HepG2 (cell line): ENCODE data around the gene MCRIP2. TPM values are rescaled to one million over a fixed set of nuclear protein-coding genes. Genes with fewer than 3 reads are reported as not detected.

Experiments used
- ATAC-seq: fragments of 200-7000 bp; cut with Tn5 transposase; 3 replicates; pipeline ENCODE4 v1.9.1; 2020; ENCODE audit warnings: mild to moderate bottlenecking, moderate library complexity
- BruUV-seq: library from RNA; stranded (reverse); fragments of 400-500 nt; replicated peaks from 2 replicates; lab custom pipeline; 2021; lab: Mats Ljungman, UMichigan
- CTCF ChIA-PET: fragments of 300-600 bp; formaldehyde crosslinking; extraction: SDS; loops from one replicate; lab custom pipeline; 2021; ENCODE audit warnings: low total read pairs, inconsistent platforms, low intra/inter-chr PET ratio; lab: Yijun Ruan, JAX
- POLR2A ChIA-PET: fragments of 350-600 bp; sonication (Branson Sonifier 250); formaldehyde crosslinking; loops from one replicate; lab custom pipeline; 2020; ENCODE audit warnings: antibody characterized with exemption, inconsistent platforms; lab: Yijun Ruan, JAX
- DNase-seq: peaks from one replicate; pipeline ENCODE4 v3.0.0-alpha.2; 2015; ENCODE audit warnings: low spot score
- FAIRE-seq: peaks from 3 replicates; lab custom pipeline; 2011; peaks lifted over from hg19 to GRCh38; lab: Jason Lieb, UNC
- H2AFZ ChIP-seq: one replicate; pipeline ENCODE4 v1.6.1; 2011; ENCODE audit warnings: low read length, inconsistent platforms
- H3K27ac ChIP-seq: fragments of 300-600 bp; 3 replicates; pipeline ENCODE4 v1.8.0; 2011; ENCODE audit warnings: mixed run types, mild to moderate bottlenecking, mixed read lengths, low read length, inconsistent platforms; ENCODE audit not compliant: insufficient read depth; ENCODE audit errors: extremely low read length
- H3K27me3 ChIP-seq, 2 experiments: fragments of 200-600 bp in 1 of 2; 2 replicates in 1 of 2; 3 replicates in 1 of 2; pipeline versions ENCODE4 v1.6.0 to v1.8.0; 2011; ENCODE audit warnings: low read length in 2 of 2, mild to moderate bottlenecking in 2 of 2, moderate library complexity in 2 of 2, inconsistent platforms in 1 of 2; ENCODE audit not compliant: insufficient read depth in 2 of 2, control insufficient read depth in 1 of 2
- H3K36me3 ChIP-seq, 2 experiments: fragments of 200-600 bp in 1 of 2; replicated peaks in 1 of 2; 2 replicates in 1 of 2; 3 replicates in 1 of 2; pipeline versions ENCODE4 v1.5.1 to v1.8.0; 2011; ENCODE audit warnings: low read length in 2 of 2, inconsistent platforms in 1 of 2; ENCODE audit not compliant: insufficient read depth in 2 of 2, control insufficient read depth in 1 of 2
- H3K4me1 ChIP-seq: 2 replicates; pipeline ENCODE4 v1.5.1; 2012; ENCODE audit warnings: low read length, inconsistent platforms; ENCODE audit not compliant: insufficient read depth
- H3K4me2 ChIP-seq: 2 replicates; pipeline ENCODE4 v1.6.0; 2011; ENCODE audit warnings: low read depth, low read length, inconsistent platforms
- H3K4me3 ChIP-seq, 3 experiments: fragments of 200-600 bp in 1 of 3; sonication (generic), shearing (Covaris generic) in 1 of 3; replicated peaks in 1 of 3; 2 replicates each; pipeline ENCODE4 v1.5.1; 2011 to 2016; ENCODE audit warnings: low read length in 3 of 3, inconsistent platforms in 2 of 3, low read depth in 2 of 3, mild to moderate bottlenecking in 2 of 3, control low read depth in 1 of 3, mixed read lengths in 1 of 3; ENCODE audit not compliant: insufficient read depth in 1 of 3
- H3K79me2 ChIP-seq: one replicate; pipeline ENCODE4 v1.6.1; 2011; ENCODE audit warnings: low read length, inconsistent platforms; ENCODE audit not compliant: insufficient read depth
- H3K9ac ChIP-seq: 2 replicates; pipeline ENCODE4 v1.6.0; 2011; ENCODE audit warnings: mild to moderate bottlenecking, low read depth, low read length, inconsistent platforms; ENCODE audit not compliant: insufficient read depth
- H3K9me3 ChIP-seq: 2 replicates; pipeline ENCODE4 v1.5.1; 2012; ENCODE audit warnings: mild to moderate bottlenecking, low read length
- H4K20me1 ChIP-seq: 2 replicates; pipeline ENCODE4 v1.6.0; 2011; ENCODE audit warnings: inconsistent platforms, mild to moderate bottlenecking, low read length, moderate library complexity; ENCODE audit not compliant: insufficient read depth
- MAF1 ChIP-seq: sonication (generic); formaldehyde crosslinking; IDR thresholded peaks from 2 replicates; pipeline ENCODE4 v1.5.0; 2020; ENCODE audit warnings: missing genetic modification reagents, borderline replicate concordance
- NCOA1 ChIP-seq: sonication (generic); formaldehyde crosslinking; IDR thresholded peaks from 2 replicates; pipeline ENCODE4 v1.9.0; 2021; ENCODE audit warnings: missing genetic modification reagents
- SMAD9 ChIP-seq: sonication (generic); formaldehyde crosslinking; IDR thresholded peaks from 2 replicates; pipeline ENCODE4 v1.5.1; 2020; ENCODE audit warnings: mild to moderate bottlenecking, missing genetic modification reagents
- ZNF589 ChIP-seq: sonication (generic); formaldehyde crosslinking; conservative IDR thresholded peaks from 2 replicates; pipeline ENCODE4 v1.8.0; 2022; ENCODE audit warnings: mild to moderate bottlenecking, moderate library complexity, missing genetic modification reagents
- ZNF841 ChIP-seq: sonication (generic); formaldehyde crosslinking; IDR thresholded peaks from 2 replicates; pipeline ENCODE4 v1.8.1; 2023; ENCODE audit warnings: missing genetic modification reagents, borderline replicate concordance
- ZSCAN25 ChIP-seq: sonication (generic); formaldehyde crosslinking; IDR thresholded peaks from 2 replicates; pipeline ENCODE4 v1.8.0; 2022; ENCODE audit warnings: mild to moderate bottlenecking, missing genetic modification reagents
- WGBS: methylation state at CpG from one replicate; pipeline ENCODE4 v1.1.6; 2017; ENCODE audit warnings: low lambda C conversion rate; 5-methylcytosine and 5-hydroxymethylcytosine counted together
- in situ Hi-C: cut with HindIII; loops from 2 replicates; pipeline ENCODE4 v1.10.0; 2017; ENCODE audit warnings: low pct_unique_long_range_greater_than_20kb; ENCODE audit not compliant: extremely low pct_ligation_motif_present
- intact Hi-C: fragments of 100-400 bp; cut with micrococcal nuclease; formaldehyde crosslinking; loops from one replicate; pipeline ENCODE4 v1.10.0; 2022; ENCODE audit not compliant: unreplicated experiment
- polyA plus RNA-seq, 8 experiments: library from polyadenylated mRNA; depleted of rRNA in 3 of 8; stranded (reverse) in 7 of 8; unstranded in 1 of 8; fragments of >200 nt; fragmentation: Illumina TruSeq in 4 of 8; extraction: Trizol in 4 of 8; gene quantifications; 2 replicates each; pipeline versions ENCODE4 v1.2.1 to v1.2.3, GENCODE V29; 2011 to 2016; ENCODE audit warnings: low read depth in 4 of 8, missing spikeins in 1 of 8, mixed read lengths in 1 of 8; ENCODE audit not compliant: insufficient read depth in 1 of 8
- total RNA-seq, 5 experiments: library from RNA; depleted of rRNA; stranded (reverse); fragments of >200 nt; fragmentation: Illumina TruSeq; extraction: Trizol; gene quantifications; 2 replicates each; pipeline ENCODE4 v1.2.3, GENCODE V29; 2016; ENCODE audit warnings: low read depth in 1 of 5
- TF ChIP-seq, protein P1 (sequence below): sonication (generic); formaldehyde crosslinking; IDR thresholded peaks from 2 replicates; pipeline ENCODE4 v1.8.0; 2022; ENCODE audit warnings: missing genetic modification reagents, mild to moderate bottlenecking, moderate library complexity, borderline replicate concordance
- TF ChIP-seq, protein P2 (sequence below): sonication (generic); formaldehyde crosslinking; conservative IDR thresholded peaks from 2 replicates; pipeline ENCODE4 v1.4.0; 2020; ENCODE audit warnings: missing genetic modification reagents
- TF ChIP-seq, protein P3 (sequence below): sonication (generic); formaldehyde crosslinking; conservative IDR thresholded peaks from 2 replicates; pipeline ENCODE4 v1.4.0; 2020; ENCODE audit warnings: missing genetic modification reagents
- TF ChIP-seq, protein P4 (sequence below): IDR thresholded peaks from 2 replicates; pipeline ENCODE4 v1.6.1; 2016; ENCODE audit warnings: low read depth, control low read depth
- TF ChIP-seq, protein P5 (sequence below): IDR thresholded peaks from 2 replicates; pipeline ENCODE4 v1.6.1; 2018; ENCODE audit warnings: missing genetic modification reagents
- TF ChIP-seq, protein P6 (sequence below): sonication (generic); formaldehyde crosslinking; IDR thresholded peaks from 2 replicates; pipeline ENCODE4 v1.4.0; 2020; ENCODE audit warnings: missing genetic modification reagents

The MCRIP2 gene
- total and polyA plus RNA-seq, 2 of the 13 experiments (the other 11 are each of a cell fraction or from before 2014, with no cell fraction given), result 39.6 to 76.7 TPM

DNA sequence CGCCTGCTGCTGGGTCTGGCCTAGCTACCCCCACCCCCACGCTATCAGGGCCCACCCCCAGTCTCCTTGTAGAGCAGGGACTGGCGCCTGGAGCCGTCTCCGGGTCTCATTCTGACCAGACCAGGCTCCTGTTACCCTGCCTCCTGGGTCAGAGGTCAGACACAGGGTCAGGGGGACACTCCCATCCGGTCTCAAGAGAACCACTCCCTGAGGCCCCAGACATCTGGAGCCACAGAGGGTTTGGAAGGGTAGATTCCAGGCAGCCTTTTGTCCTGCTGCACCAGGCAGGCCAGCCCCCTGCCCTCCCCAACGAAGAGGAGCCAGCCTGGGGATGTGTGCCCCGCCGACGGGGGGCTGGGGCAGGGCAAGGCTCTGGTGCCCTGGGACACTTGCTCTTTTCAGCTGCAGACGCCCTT is 11.8 kb upstream of the MCRIP2 start (continued):
- TF ChIP-seq, protein P1, sequence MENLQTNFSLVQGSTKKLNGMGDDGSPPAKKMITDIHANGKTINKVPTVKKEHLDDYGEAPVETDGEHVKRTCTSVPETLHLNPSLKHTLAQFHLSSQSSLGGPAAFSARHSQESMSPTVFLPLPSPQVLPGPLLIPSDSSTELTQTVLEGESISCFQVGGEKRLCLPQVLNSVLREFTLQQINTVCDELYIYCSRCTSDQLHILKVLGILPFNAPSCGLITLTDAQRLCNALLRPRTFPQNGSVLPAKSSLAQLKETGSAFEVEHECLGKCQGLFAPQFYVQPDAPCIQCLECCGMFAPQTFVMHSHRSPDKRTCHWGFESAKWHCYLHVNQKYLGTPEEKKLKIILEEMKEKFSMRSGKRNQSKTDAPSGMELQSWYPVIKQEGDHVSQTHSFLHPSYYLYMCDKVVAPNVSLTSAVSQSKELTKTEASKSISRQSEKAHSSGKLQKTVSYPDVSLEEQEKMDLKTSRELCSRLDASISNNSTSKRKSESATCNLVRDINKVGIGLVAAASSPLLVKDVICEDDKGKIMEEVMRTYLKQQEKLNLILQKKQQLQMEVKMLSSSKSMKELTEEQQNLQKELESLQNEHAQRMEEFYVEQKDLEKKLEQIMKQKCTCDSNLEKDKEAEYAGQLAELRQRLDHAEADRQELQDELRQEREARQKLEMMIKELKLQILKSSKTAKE (CRISPR knock-in tag), result 0 out of 2 replicates have a peak, but pooled peaks have one; percentile 68
- no peak; the same call in 1 of the 2 replicates for TF ChIP-seq ZNF841 (CRISPR knock-in tag)

DNA sequence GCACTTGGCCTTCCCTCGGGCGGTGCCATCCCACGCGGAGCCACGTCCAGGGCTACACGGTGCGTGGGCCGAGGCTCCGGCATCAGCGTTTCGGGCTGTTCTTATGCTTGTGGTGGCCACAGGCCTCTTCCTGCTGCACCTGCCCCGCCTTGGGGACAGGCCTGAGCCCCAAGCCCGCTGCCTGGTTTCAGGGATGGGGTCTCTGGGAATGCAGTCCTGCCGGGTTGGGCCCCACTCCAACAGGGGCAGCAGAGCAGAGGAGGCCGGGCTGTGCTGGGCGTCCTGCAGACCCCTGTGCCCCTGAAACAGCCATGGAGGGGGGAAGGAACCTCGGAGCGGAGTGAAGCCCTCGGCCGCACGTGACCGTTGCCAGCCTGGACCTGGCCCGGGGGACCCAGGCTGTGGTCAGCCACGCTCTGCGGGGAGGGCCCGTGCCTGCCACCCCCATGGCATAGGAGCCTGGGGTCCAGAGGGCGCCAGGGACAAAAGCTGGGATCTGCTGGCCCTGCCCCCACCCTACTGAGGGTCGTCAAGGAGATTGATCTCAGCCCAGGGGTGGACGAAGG is 11.3 kb upstream of the MCRIP2 start:
- no peaks in the 10 kb centered on the region for H3K9me3 ChIP-seq
- in situ Hi-C loops (no loop called here), intact Hi-C loops (no loop called here)
- no peaks in the 10 kb centered on the region for H3K27me3 ChIP-seq
- ChIA-PET POLR2A (interaction anchor here (1.0 to 1.5 kb wide), 2 partner anchors 18 to 42 kb away, joined by 3 to 5 read pairs; no protein-coding TSS in a partner anchor), CTCF (no interaction called here)
- no peaks in the 10 kb centered on the region for H4K20me1 ChIP-seq
- H3K4me2 ChIP-seq, result peak overlapping the region; percentile 95
- H3K9ac ChIP-seq, result peak overlapping the region; percentile 67
- H3K4me3 ChIP-seq, result peak overlapping the region; percentile 58 to 74 (median 63)
- peak overlapping the region; percentile 71 for H3K27ac ChIP-seq
- DNase-seq (no peak), FAIRE-seq (no peak), ATAC-seq (peak; percentile 38)
- H3K36me3 ChIP-seq, result peaks cover 4% of the 10 kb centered on the region in 2 experiments; a peak in 2 of 5 replicates
- no TSS peak for BruUV-seq
- no peak overlapping the region for H2AFZ ChIP-seq
- peaks cover 3% of the 10 kb centered on the region for H3K79me2 ChIP-seq
- WGBS, result 0% methylated on average over 3 of the region's 29 CpGs
- H3K4me1 ChIP-seq, result peaks cover 30% of the 10 kb centered on the region
- TF ChIP-seq, protein P2, sequence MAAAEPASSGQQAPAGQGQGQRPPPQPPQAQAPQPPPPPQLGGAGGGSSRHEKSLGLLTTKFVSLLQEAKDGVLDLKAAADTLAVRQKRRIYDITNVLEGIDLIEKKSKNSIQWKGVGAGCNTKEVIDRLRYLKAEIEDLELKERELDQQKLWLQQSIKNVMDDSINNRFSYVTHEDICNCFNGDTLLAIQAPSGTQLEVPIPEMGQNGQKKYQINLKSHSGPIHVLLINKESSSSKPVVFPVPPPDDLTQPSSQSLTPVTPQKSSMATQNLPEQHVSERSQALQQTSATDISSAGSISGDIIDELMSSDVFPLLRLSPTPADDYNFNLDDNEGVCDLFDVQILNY (CRISPR knock-in tag), result no peak
- no peak for TF ChIP-seq ZSCAN25 (CRISPR knock-in tag)
- TF ChIP-seq, protein P3, sequence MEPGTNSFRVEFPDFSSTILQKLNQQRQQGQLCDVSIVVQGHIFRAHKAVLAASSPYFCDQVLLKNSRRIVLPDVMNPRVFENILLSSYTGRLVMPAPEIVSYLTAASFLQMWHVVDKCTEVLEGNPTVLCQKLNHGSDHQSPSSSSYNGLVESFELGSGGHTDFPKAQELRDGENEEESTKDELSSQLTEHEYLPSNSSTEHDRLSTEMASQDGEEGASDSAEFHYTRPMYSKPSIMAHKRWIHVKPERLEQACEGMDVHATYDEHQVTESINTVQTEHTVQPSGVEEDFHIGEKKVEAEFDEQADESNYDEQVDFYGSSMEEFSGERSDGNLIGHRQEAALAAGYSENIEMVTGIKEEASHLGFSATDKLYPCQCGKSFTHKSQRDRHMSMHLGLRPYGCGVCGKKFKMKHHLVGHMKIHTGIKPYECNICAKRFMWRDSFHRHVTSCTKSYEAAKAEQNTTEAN (CRISPR knock-in tag), result peak; percentile 80
- TF ChIP-seq ZNF589, result no peak
- TF ChIP-seq SMAD9 (CRISPR knock-in tag), result no peak
- TF ChIP-seq, protein P4, sequence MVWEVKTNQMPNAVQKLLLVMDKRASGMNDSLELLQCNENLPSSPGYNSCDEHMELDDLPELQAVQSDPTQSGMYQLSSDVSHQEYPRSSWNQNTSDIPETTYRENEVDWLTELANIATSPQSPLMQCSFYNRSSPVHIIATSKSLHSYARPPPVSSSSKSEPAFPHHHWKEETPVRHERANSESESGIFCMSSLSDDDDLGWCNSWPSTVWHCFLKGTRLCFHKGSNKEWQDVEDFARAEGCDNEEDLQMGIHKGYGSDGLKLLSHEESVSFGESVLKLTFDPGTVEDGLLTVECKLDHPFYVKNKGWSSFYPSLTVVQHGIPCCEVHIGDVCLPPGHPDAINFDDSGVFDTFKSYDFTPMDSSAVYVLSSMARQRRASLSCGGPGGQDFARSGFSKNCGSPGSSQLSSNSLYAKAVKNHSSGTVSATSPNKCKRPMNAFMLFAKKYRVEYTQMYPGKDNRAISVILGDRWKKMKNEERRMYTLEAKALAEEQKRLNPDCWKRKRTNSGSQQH (CRISPR knock-in tag), result 0 out of 2 replicates have a peak, but pooled peaks have one; percentile 45
- TF ChIP-seq NCOA1 (CRISPR knock-in tag), result no peak
- TF ChIP-seq MAF1 (CRISPR knock-in tag), result peak; percentile 63; the same call in 1 of the 2 replicates
- TF ChIP-seq, protein P5, sequence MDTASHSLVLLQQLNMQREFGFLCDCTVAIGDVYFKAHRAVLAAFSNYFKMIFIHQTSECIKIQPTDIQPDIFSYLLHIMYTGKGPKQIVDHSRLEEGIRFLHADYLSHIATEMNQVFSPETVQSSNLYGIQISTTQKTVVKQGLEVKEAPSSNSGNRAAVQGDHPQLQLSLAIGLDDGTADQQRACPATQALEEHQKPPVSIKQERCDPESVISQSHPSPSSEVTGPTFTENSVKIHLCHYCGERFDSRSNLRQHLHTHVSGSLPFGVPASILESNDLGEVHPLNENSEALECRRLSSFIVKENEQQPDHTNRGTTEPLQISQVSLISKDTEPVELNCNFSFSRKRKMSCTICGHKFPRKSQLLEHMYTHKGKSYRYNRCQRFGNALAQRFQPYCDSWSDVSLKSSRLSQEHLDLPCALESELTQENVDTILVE (CRISPR knock-in tag), result no peak
- TF ChIP-seq, protein P6, sequence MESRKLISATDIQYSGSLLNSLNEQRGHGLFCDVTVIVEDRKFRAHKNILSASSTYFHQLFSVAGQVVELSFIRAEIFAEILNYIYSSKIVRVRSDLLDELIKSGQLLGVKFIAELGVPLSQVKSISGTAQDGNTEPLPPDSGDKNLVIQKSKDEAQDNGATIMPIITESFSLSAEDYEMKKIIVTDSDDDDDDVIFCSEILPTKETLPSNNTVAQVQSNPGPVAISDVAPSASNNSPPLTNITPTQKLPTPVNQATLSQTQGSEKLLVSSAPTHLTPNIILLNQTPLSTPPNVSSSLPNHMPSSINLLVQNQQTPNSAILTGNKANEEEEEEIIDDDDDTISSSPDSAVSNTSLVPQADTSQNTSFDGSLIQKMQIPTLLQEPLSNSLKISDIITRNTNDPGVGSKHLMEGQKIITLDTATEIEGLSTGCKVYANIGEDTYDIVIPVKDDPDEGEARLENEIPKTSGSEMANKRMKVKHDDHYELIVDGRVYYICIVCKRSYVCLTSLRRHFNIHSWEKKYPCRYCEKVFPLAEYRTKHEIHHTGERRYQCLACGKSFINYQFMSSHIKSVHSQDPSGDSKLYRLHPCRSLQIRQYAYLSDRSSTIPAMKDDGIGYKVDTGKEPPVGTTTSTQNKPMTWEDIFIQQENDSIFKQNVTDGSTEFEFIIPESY, result no peak
